Stimulated activated effector memory CD8-positive, alpha-beta T cell treated with anti-CD3 and anti-CD28 coated beads, Interleukin-12 subunit alpha, Interleukin-12 subunit beta, amount 100 ng/mL, for 72 hours (primary cell): ENCODE results near the gene GABRA4.

Experiments
- ATAC-seq: fragments of 150-1000 bp; cut with Tn5 transposase; 2 replicates; pipeline ENCODE4 v1.10.0; 2021
- DNase-seq, 2 donors: peaks; one replicate each; pipeline ENCODE4 v3.0.0; 2021 to 2022; ENCODE audit warnings: low spot score in 2 of 2
- H3K27ac Mint-ChIP-seq: one replicate; pipeline ENCODE4 v1.8.0; 2022; ENCODE audit warnings: mild to moderate bottlenecking, mixed read lengths
- H3K36me3 Mint-ChIP-seq: one replicate; pipeline ENCODE4 v1.8.0; 2022; ENCODE audit warnings: mild to moderate bottlenecking, mixed read lengths
- H3K4me1 Mint-ChIP-seq: one replicate; pipeline ENCODE4 v1.8.0; 2022; ENCODE audit warnings: mixed read lengths
- H3K4me3 Mint-ChIP-seq: one replicate; pipeline ENCODE4 v1.8.0; 2022; ENCODE audit warnings: mild to moderate bottlenecking, mixed read lengths
- H3K9me3 Mint-ChIP-seq: one replicate; pipeline ENCODE4 v1.8.0; 2022; ENCODE audit warnings: mixed read lengths

The GABRA4 gene

DNA sequence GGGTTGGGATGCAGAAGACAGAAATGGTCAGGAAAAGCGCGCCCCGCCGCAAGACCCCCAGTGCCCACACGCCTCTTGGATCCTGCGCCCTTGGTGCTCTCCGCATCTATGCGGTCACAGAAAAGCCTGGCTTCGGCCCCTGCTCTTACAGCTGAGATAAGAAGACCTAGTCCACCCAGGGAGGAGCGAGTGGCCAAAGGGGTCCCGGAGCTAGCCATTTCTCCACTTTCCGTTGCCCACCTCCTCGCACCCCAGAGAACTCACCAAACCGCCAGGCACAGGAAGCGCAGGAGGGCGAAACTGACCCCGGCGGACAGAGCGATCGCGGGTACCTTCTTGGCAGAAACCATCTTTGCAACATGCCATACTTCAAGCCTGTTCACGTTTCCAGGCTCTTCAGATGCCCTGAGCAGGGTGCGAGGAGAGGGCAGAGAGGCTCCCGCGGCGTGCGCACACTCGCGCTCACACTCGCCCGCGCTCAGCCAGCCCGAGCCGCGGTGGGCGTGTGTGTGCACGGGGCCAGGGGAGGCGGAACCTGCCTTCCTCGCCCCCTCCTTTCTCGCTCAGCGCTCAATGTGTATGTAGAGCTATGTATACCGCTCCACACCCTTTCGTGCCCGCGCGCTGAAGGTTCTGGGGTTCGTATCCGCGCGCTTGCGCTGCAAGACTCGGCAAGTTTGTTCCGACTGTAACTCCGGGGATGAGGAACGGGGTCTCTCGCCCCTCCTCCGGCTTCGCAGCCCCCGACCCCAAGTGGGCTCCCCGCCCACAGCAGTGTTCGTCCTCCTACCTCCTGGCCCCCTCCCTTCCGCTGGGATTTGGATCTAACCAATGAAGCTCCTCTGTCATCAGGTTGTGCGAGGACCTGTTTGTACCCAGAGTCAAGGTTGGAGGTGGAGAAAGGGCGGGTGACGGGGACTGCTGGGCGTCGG is at the start of gene GABRA4:
Gene GABRA4, minus strand, starts transcription at position 507 of the 932 bp plus-strand sequence. Its CDS starts 157 bp downstream, at position 350.
- Mint-ChIP-seq H3K36me3 (peaks cover 5% of the 10 kb centered on the region), H3K4me3 (peak within 1 kb of the TSS; percentile 46), H3K27ac (no peak within 1 kb of the TSS), H3K9me3 (no peaks in the 10 kb centered on the region), H3K4me1 (peaks cover 24% of the 10 kb centered on the region)
- ATAC-seq (peak; percentile 51), DNase-seq (peak in 1 of 2 donors; percentile 49)

DNA sequence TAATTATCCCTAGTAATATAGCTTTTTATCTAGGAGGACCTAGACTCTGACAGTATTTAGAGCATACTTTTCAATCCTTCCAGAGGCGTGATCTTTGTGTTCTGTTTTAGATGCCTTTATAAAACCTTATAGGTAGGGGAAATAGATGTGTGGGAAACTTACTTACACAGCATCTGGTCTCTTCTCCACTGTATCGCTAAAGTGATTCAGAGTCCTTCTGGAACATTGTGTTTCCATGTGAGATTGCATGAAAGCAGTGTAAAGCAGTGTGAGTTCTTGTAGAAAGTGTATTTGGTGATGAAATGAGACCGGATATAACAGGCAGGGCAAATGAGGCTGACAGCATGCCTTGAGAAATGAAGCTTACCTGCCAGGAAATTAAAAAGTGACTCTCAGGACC is 47.4 kb upstream of the GABRA4 start:
- H3K4me3 Mint-ChIP-seq, result no peak overlapping the region
- no peaks in the 10 kb centered on the region for H3K36me3 Mint-ChIP-seq
- H3K4me1 Mint-ChIP-seq, result no peaks in the 10 kb centered on the region
- no peak for ATAC-seq
- DNase-seq, result no peak
- H3K9me3 Mint-ChIP-seq, result no peaks in the 10 kb centered on the region
- H3K27ac Mint-ChIP-seq, result no peak overlapping the region

GRCh38 chr4:47038263-47038662 is 44.9 kb upstream of the GABRA4 start:
- ATAC-seq, result no peak
- Mint-ChIP-seq H3K4me3 (no peak overlapping the region), H3K36me3 (no peaks in the 10 kb centered on the region), H3K9me3 (no peaks in the 10 kb centered on the region), H3K4me1 (no peaks in the 10 kb centered on the region), H3K27ac (no peak overlapping the region)
- no peak for DNase-seq

- peaks cover 21% of the 10 kb centered on the region for H3K4me1 Mint-ChIP-seq
- DNase-seq, result peak; percentile 15 to 75
- H3K4me3 Mint-ChIP-seq, result peak overlapping the region; percentile 57
- no peaks in the 10 kb centered on the region for H3K36me3 Mint-ChIP-seq
- H3K27ac Mint-ChIP-seq, result no peak overlapping the region
- no peaks in the 10 kb centered on the region for H3K9me3 Mint-ChIP-seq
- peak; percentile 88 for ATAC-seq
Measured at GRCh38 chr4:47032405-47033106, 39.2 kb upstream of the GABRA4 start.

DNA sequence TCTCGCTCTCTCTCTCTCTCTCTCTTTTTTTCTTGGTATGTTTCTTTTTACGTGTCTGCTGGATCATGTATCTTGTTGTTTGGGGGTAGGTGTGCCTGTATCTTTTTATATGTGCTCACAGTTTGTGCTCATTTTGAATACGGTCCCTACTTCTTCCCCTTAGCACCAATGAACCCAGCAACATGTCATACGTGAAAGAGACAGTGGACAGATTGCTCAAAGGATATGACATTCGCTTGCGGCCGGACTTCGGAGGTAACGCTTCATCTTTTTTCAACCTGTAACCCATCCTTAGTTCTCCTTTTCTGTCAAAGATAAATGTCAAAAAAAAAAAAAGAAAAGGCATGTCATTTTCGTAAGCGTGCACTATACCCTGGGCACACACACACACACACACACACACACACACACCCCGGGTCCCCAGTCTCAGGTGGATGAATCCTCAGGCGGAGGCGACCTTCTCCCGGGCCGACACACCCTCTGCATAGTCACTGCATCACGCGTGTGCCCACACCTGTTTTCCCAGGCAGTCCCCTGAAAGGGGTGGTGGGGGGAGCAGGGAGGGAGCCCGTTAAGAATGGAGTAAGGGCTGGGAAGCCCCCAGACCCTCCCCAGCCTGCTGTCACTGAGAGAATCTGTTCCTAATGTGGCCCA is 38.5 kb upstream of the GABRA4 start:
- ATAC-seq, result peak; percentile 62

DNA sequence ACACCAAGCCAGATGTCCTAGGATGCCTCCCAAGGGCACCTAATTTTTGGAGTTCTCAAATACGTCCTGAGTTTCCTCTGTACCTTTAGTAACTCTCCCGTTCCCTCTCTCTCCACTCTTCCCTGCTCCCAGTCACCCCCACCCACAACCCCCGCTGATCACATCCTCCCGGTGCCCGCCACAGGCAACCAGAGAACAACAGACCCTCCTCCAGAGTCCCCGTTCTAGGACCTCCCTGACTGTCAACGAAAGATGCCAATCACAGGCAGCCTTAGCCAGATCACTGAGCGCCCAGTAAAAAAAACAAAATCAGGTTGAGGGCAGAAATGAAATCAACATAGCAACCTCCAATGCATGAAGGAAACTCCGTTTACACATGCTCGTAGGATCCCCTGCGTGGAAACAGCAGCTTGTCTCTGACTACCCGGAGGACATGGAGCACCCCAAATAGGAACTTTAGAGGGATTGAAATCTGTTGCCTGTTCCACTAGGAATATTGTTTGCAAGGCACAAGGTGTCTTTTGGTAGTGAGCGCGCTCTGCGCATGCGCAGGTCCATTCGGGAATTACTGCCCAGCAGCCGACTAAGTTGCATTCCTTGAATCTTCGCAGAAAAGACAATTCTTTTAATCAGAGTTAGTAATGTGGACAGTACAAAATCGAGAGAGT is 37.8 kb upstream of the GABRA4 start, which contains the start of gene GABRB1:
Gene GABRB1, plus strand, starts transcription at position 557 of the 668 bp plus-strand sequence.
- no peaks in the 10 kb centered on the region for H3K36me3 Mint-ChIP-seq
- H3K9me3 Mint-ChIP-seq, result no peaks in the 10 kb centered on the region
- DNase-seq, result peak; percentile 7 to 54
- ATAC-seq, result peak; percentile 23
- H3K4me1 Mint-ChIP-seq, result peaks cover 21% of the 10 kb centered on the region
- no peak within 1 kb of the TSS for H3K27ac Mint-ChIP-seq
- H3K4me3 Mint-ChIP-seq, result peak within 1 kb of the TSS; percentile 57

More for the DNA sequence above, 38.5 kb upstream of the GABRA4 start:
- no peaks in the 10 kb centered on the region for H3K9me3 Mint-ChIP-seq
- H3K36me3 Mint-ChIP-seq, result no peaks in the 10 kb centered on the region
- DNase-seq, result no peak
- H3K27ac Mint-ChIP-seq, result no peak overlapping the region
- H3K4me1 Mint-ChIP-seq, result peaks cover 21% of the 10 kb centered on the region
- peak overlapping the region; percentile 57 for H3K4me3 Mint-ChIP-seq

DNA sequence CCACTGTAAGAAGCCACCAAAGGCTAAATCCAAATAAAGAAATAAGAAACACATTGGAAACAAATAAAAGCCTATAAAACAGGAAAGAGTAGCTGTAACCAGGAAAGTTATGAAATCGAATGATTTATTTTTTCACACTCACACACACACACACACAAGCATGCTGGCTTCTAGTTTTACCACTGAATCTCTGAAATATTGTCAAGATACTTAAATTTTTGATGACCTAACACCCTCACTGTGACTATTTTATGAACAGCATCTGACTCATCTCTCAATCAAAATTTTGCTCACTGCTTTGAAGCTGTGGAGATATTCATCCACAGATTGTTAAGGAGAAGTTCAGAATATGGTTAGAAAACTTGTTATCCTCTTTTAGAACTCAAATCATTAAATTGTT is 24.1 kb upstream of the GABRA4 start:
- DNase-seq (no peak), ATAC-seq (no peak)
- H3K4me3 Mint-ChIP-seq, result no peak overlapping the region
- no peaks in the 10 kb centered on the region for H3K36me3 Mint-ChIP-seq
- H3K9me3 Mint-ChIP-seq, result peaks cover 5% of the 10 kb centered on the region
- no peak overlapping the region for H3K27ac Mint-ChIP-seq
- H3K4me1 Mint-ChIP-seq, result no peaks in the 10 kb centered on the region

- Mint-ChIP-seq H3K36me3 (no peaks in the 10 kb centered on the region), H3K4me3 (no peak overlapping the region), H3K9me3 (peaks cover 5% of the 10 kb centered on the region), H3K4me1 (no peaks in the 10 kb centered on the region), H3K27ac (no peak overlapping the region)
- ATAC-seq, result no peak
- no peak for DNase-seq
Measured at GRCh38 chr4:47017081-47017480, 23.7 kb upstream of the GABRA4 start.

- Mint-ChIP-seq H3K9me3 (no peaks in the 10 kb centered on the region), H3K27ac (no peak overlapping the region), H3K4me1 (peaks cover 12% of the 10 kb centered on the region), H3K36me3 (no peaks in the 10 kb centered on the region), H3K4me3 (no peak overlapping the region)
- DNase-seq (no peak), ATAC-seq (no peak)
Measured at GRCh38 chr4:47013373-47013772, 20.0 kb upstream of the GABRA4 start.

DNA sequence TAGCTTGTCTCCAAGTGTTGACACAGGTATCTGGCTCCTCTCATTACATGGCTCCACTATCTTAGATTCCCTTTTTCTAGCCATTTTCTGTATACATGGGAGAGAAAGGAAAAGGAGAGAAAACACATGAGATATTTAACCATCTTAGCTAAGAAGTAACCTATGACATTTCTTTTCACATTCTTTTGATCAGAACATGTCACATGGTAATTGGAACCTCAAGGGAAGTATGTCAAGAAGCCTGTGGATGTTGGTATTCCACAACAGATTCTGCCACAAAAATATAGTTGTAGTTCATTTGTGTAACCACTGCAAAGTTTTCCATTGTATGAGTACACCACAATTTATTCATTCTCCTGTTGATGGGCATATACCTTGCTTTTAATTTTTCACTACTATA is 19.3 kb upstream of the GABRA4 start:
- no peak for DNase-seq
- Mint-ChIP-seq H3K36me3 (no peaks in the 10 kb centered on the region), H3K4me1 (peaks cover 12% of the 10 kb centered on the region), H3K4me3 (no peak overlapping the region), H3K9me3 (no peaks in the 10 kb centered on the region), H3K27ac (no peak overlapping the region)
- ATAC-seq, result no peak

- Mint-ChIP-seq H3K9me3 (no peaks in the 10 kb centered on the region), H3K4me1 (peaks cover 12% of the 10 kb centered on the region), H3K27ac (peak overlapping the region; percentile 39), H3K4me3 (no peak overlapping the region), H3K36me3 (no peaks in the 10 kb centered on the region)
- DNase-seq, result no peak
- peak; percentile 75 for ATAC-seq
Measured at GRCh38 chr4:47010912-47011446, 17.6 kb upstream of the GABRA4 start.

GRCh38 chr4:47010347-47010911 is 17.0 kb upstream of the GABRA4 start:
- no peak overlapping the region for H3K4me3 Mint-ChIP-seq

GRCh38 chr4:47002580-47002979 is 9.2 kb upstream of the GABRA4 start:
- H3K4me3 Mint-ChIP-seq, result no peak overlapping the region
- ATAC-seq, result no peak
- no peaks in the 10 kb centered on the region for H3K36me3 Mint-ChIP-seq
- H3K4me1 Mint-ChIP-seq, result no peaks in the 10 kb centered on the region
- DNase-seq, result no peak
- H3K27ac Mint-ChIP-seq, result no peak overlapping the region
- no peaks in the 10 kb centered on the region for H3K9me3 Mint-ChIP-seq

More at GRCh38 chr4:47010347-47010911, 17.0 kb upstream of the GABRA4 start:
- DNase-seq, result no peak
- H3K36me3 Mint-ChIP-seq, result no peaks in the 10 kb centered on the region
- peaks cover 12% of the 10 kb centered on the region for H3K4me1 Mint-ChIP-seq
- ATAC-seq, result no peak
- H3K27ac Mint-ChIP-seq, result peak overlapping the region; percentile 39
- no peaks in the 10 kb centered on the region for H3K9me3 Mint-ChIP-seq

DNA sequence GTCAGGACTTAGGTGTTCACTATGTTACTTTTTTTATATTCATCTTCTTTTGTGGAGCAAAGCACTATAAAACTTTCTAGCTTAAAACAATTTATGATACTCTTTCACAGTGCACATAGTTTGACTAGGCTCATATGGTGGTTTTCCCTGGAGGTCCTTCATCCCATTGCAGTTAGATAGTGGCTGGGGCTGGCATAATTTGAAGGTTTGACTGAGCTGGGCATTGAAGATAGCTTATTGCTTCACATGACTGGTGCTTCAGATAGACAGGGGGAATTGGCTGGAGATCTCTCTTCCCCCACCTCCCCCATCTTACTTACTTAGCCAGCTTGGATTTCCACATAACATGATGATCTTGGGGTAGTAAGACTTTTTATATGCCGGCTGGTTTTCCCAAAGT is 7.0 kb upstream of the GABRA4 start:
- Mint-ChIP-seq H3K9me3 (no peaks in the 10 kb centered on the region), H3K4me3 (no peak overlapping the region), H3K27ac (no peak overlapping the region), H3K36me3 (no peaks in the 10 kb centered on the region), H3K4me1 (no peaks in the 10 kb centered on the region)
- ATAC-seq, result no peak
- no peak for DNase-seq
